ENCODE results near the gene GATA5. TPM values are rescaled to one million over a fixed set of nuclear protein-coding genes. Genes with fewer than 3 reads are reported as not detected.

Gene GATA5, protein sequence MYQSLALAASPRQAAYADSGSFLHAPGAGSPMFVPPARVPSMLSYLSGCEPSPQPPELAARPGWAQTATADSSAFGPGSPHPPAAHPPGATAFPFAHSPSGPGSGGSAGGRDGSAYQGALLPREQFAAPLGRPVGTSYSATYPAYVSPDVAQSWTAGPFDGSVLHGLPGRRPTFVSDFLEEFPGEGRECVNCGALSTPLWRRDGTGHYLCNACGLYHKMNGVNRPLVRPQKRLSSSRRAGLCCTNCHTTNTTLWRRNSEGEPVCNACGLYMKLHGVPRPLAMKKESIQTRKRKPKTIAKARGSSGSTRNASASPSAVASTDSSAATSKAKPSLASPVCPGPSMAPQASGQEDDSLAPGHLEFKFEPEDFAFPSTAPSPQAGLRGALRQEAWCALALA
- not detected for total RNA-seq

DNA sequence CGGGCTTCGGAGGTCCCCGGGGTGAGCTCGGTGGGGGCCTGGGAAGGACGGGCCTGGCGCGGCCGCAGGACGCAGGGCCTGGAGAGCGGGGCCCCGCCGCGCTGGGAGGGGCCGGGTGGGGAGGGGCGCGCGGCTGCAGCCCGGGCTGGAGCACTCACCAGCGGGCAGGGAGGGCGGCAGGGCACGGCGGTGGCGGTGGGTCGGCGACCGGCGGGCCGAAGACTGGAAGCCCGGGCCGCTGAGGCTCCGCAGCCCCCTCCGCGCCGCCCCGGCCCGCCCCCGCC, at the start of gene GATA5:
GATA5 (minus strand) TSS at position 224 of the 284 bp plus-strand sequence. CDS start 474 bp downstream, outside the sequence.

GRCh38 chr20:62427172-62428001, 48.4 kb downstream of the GATA5 start, which contains the start of gene RBBP8NL:
RBBP8NL (minus strand) TSS chr20:62427539; CDS start chr20:62419647, 7,892 bp downstream.

Other genes starting within 250 kb of the GATA5 start
- 10 to 100 TPM; 21.3 to 24.0 TPM for gene OSBPL2, start 237.5 kb downstream of the GATA5 start, total RNA-seq
- gene ADRM1, start 173.0 kb downstream of the GATA5 start, total RNA-seq, result 100 to 1,000 TPM; 133 to 185 TPM
- 1 to 10 TPM; 2.0 to 2.8 TPM for gene LAMA5, start 108.7 kb downstream of the GATA5 start, total RNA-seq
- 100 to 1,000 TPM; 230 to 299 TPM for gene RPS21, start 88.9 kb downstream of the GATA5 start, total RNA-seq
- 1 to 10 TPM; 2.7 to 2.8 TPM for gene CABLES2, start 68.7 kb downstream of the GATA5 start, total RNA-seq
- not detected for gene RBBP8NL, start 48.5 kb downstream of the GATA5 start, total RNA-seq
- 10 to 100 TPM; 47.5 to 58.3 TPM for gene SLCO4A1, start 166.5 kb upstream of the GATA5 start, total RNA-seq
- under 1 TPM; under 0.01 TPM for gene NTSR1, start 232.8 kb upstream of the GATA5 start, total RNA-seq

Data from melanocyte of skin (primary cell).